GM12873 (cell line): ENCODE results near the gene C22orf39.
A peak's percentile ranks its signal among the peaks of the same experiment; 100 is the strongest.

ENCODE experiments used
- TF ChIP-seq, protein P1 (sequence below): IDR thresholded peaks from 2 replicates; pipeline ENCODE4 v1.5.1; 2012; ENCODE audit warnings: low read depth, mild to moderate bottlenecking, moderate library complexity, low read length, control low read depth; ENCODE audit not compliant: insufficient read depth; ENCODE audit errors: missing control alignments

The C22orf39 gene, protein sequence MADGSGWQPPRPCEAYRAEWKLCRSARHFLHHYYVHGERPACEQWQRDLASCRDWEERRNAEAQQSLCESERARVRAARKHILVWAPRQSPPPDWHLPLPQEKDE

DNA sequence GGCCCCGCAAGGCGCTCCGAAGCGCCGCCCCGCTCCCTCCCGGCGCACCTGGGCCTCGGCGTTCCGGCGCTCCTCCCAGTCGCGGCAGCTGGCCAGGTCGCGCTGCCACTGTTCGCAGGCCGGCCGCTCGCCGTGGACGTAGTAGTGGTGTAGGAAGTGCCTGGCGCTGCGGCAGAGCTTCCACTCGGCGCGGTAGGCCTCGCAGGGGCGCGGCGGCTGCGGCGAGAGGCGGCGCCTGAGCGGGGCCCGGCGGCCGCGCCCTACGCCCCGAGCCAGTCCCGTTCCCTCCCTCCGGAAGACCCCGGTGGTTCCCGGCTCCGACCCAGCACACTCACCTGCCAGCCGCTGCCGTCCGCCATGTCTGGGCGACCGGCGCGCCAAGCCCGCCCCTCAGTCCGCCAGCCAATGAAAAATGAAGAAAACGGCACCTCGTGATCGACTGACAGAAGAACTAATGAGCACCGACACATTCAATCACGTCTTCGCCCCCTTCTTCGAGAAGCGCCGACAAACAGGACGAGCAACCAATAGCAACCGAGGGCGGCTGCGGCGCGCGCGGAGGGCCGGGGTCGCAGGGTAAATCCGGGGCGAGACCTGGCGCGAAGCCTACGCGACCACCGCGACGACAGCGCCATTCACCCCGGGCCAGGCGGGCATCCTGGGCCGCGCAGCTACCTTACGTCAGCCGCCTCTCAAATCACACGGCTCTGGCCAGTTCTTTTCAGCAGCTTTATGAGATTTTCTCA, at the start of gene C22orf39:
Gene C22orf39, minus strand, starts transcription at position 382 of the 746 bp plus-strand sequence. Its CDS starts 23 bp downstream, at position 359.
- TF ChIP-seq, protein P1, sequence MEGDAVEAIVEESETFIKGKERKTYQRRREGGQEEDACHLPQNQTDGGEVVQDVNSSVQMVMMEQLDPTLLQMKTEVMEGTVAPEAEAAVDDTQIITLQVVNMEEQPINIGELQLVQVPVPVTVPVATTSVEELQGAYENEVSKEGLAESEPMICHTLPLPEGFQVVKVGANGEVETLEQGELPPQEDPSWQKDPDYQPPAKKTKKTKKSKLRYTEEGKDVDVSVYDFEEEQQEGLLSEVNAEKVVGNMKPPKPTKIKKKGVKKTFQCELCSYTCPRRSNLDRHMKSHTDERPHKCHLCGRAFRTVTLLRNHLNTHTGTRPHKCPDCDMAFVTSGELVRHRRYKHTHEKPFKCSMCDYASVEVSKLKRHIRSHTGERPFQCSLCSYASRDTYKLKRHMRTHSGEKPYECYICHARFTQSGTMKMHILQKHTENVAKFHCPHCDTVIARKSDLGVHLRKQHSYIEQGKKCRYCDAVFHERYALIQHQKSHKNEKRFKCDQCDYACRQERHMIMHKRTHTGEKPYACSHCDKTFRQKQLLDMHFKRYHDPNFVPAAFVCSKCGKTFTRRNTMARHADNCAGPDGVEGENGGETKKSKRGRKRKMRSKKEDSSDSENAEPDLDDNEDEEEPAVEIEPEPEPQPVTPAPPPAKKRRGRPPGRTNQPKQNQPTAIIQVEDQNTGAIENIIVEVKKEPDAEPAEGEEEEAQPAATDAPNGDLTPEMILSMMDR = no peak

DNA sequence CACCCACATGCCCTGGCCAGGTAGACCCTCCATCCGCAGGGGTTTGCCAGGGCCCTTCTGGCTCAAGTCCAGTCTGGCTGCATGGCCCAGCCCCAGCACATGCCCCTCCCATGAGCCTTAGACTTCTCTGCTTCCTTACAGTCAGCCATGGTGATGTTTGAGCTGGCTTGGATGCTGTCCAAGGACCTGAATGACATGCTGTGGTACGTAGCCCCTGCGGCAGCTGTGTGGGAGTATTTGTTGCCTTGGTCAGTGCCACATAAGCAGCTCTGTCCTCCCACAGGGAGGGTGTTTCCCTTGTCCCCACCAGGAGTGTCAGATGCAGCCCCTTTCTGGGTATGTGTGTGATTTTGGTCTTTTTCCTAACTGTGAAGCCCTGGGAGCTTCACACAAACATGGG, 49.7 kb upstream of the C22orf39 start:
- TF ChIP-seq, protein P1 = no peak

DNA sequence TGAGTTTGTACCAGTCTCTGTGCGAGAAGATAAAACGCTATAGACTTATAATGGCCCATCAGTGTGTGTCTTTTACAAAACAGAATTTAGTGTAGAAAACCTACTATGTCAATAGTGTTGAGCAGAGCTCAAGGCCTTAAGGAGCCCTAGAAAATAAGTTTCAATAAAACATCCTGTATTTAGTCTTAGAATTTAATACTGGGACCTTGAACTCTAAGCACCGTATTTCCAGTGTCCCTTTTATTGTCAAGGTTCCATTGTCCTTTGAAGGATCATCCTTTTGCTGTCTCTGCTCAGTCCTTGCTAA, 48.8 kb upstream of the C22orf39 start:
- TF ChIP-seq, protein P1 = no peak

DNA sequence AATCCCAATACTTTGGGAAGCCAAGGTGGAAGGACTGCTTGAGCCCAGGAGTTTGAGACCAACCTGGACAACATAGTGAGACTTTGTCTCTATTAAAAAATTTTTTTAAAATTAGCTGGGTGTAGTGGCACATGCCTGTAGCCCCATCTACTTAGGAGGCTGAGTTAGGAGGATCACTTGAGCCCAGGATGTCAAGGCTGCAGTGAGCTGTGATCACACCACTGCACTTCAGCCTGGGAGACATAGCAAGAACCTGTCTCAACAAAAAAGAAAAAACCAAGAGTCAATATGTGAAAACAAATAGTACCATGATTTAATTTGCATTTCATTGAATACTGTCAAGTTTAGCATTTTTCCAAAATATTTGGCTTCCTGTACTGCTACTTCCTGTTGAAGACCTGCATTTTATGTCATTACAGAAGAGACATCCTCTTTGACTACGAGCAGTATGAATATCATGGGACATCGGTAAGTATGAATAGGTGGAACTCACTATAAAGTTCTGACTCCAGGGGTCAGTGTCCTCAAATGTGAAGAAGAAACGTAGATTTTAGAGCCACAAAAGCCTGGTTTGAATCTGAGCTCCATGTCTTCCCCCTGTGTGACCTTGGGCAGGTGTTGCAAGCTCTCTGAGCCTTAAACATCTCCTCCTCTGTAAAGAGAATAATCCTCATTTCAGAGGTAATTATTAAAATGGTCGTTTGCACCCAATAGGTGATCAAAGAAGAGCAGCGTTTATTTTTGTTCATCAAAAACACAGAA, 48.2 kb upstream of the C22orf39 start:
- TF ChIP-seq, protein P1 = peak; percentile 14

DNA sequence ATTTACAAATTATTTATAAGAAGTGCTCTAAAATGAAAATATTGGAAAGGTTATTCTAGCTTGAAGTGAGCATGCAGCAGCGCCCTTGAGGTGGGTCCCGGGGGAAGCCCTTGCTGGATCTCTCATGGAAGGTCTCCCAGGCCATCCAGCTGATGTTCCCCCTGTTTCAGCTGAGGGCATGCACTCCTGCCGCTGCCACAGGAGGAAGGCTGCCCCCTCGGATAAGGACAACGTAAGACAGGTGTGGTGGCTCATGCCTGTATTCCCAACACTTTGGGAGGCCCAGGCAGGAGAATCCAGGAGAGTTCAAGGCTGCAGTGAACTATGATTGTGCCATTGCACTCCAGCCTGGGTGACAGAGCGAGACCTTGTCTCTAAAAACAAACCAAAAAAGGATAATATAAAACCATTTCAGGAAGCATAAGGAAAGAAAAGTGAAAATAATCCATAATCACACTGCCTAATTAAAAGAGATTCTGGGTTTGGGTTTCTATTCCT, 47.2 kb upstream of the C22orf39 start:
- TF ChIP-seq, protein P1 = no peak

DNA sequence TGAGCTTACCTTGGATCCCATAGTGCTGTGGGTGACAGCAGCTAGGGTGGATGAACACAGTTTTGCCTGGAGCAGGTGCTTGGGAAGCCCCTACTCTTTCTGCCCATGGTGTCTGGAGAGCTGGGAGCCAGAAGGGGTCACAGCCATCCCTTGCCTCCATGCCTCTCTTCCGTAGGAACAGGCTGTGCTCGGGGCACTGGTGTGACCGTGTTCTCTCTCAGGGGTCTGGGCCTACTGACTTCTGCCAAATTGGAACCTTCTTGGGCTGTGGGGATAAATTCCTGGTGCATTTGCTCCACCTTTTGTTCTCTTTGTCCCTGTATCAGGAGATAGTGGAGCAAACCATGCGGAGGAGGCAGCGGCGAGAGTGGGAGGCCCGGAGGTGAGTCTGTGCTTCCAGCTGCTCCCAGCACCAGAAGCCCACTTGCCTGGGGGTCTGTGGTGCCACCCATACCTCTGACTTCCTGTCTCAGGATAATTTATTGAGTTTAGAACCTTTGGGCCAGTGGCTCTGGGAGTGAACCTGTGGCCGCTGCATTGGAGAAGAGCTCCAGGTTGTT, 46.6 kb upstream of the C22orf39 start:
- TF ChIP-seq, protein P1 = no peak

DNA sequence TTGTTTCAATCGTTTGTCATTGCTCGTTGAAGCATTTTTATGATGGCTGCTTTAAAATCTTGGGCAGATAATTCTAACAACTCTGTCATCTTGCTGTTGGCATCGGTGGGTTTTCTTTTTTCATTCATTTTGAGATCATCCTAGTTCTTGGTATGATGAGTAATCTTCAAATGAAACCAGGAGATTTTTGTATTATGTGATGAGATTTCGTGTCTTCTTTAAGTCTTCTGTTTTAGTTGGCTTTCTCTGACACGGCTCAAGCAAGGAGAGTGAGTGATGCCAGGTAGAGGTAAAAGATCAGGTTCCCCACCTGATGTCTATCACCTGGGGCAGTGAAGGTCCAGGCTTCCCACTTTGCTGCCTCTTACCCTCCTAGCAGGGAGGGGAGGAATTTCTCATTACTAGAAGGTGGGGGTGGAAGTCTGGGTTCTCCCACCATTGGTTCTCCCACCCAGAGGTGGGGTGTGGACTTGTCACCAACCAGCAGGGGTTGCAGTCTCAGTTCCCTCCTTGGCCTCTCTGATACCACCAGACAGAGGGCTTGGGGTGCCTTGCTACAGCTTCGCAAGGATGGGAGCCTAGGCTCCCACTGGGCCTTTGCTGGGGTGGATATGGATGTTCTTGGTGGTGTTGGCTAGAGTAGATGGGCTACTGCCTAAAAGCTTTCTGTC, 45.1 kb upstream of the C22orf39 start:
- TF ChIP-seq, protein P1 = no peak
